G401 (cell line): ENCODE measurements around the gene PDE8A. TPM values are rescaled to one million over a fixed set of nuclear protein-coding genes. Genes with fewer than 3 reads are reported as not detected.

Source experiments
- DNase-seq: peaks from one replicate; pipeline ENCODE4 v3.0.0-alpha.2; 2015; ENCODE audit warnings: low spot score
- in situ Hi-C: cut with HindIII; loops from 2 replicates; pipeline ENCODE4 v1.10.0; 2016; ENCODE audit warnings: low sequenced_read_pairs, mixed read lengths
- total RNA-seq: library from RNA; depleted of rRNA; stranded (reverse); fragments of >200 nt; shearing (Covaris generic); gene quantifications from 2 replicates; pipeline ENCODE4 v1.2.3, GENCODE V29; 2014

The PDE8A gene
- total RNA-seq, 1 experiment from 2014 or later, result 21.4 TPM

- in situ Hi-C loops, result loop anchor here (10.0 kb wide), 1 partner anchor 211 kb away; no protein-coding TSS in a partner anchor
These were observed 64.0 kb downstream of the PDE8A start for GRCh38 chr15:85045615-85046014.

GRCh38 chr15:85047271-85047948 lies 65.8 kb downstream of the PDE8A start:
- in situ Hi-C loops, result loop anchor here (10.0 kb wide), 1 partner anchor 213 kb away; no protein-coding TSS in a partner anchor
- DNase-seq, result no peak

More at GRCh38 chr15:85045615-85046014, 64.0 kb downstream of the PDE8A start:
- no peak for DNase-seq

- no peak for DNase-seq
- in situ Hi-C loops, result loop anchor here (10.0 kb wide), 1 partner anchor 214 kb away; no protein-coding TSS in a partner anchor
These were observed 66.8 kb downstream of the PDE8A start for GRCh38 chr15:85048430-85048829.

- in situ Hi-C loops, result loop anchor here (10.0 kb wide), 1 partner anchor 215 kb away; no protein-coding TSS in a partner anchor
- no peak for DNase-seq
These were observed 68.1 kb downstream of the PDE8A start for GRCh38 chr15:85049805-85050204.

- in situ Hi-C loops, result no loop called here
- no peak for DNase-seq
These were observed 78.1 kb downstream of the PDE8A start for GRCh38 chr15:85059734-85060133.

GRCh38 chr15:85062560-85062959 lies 80.9 kb downstream of the PDE8A start:
- in situ Hi-C loops, result no loop called here
- DNase-seq, result no peak

GRCh38 chr15:85063088-85063487 lies 81.4 kb downstream of the PDE8A start:
- DNase-seq, result no peak
- in situ Hi-C loops, result no loop called here

GRCh38 chr15:85063522-85064079 lies 81.9 kb downstream of the PDE8A start:
- no peak for DNase-seq
- in situ Hi-C loops, result no loop called here

GRCh38 chr15:85064710-85065109 lies 83.1 kb downstream of the PDE8A start:
- in situ Hi-C loops, result no loop called here
- no peak for DNase-seq

GRCh38 chr15:85071061-85071460 lies 89.4 kb downstream of the PDE8A start:
- in situ Hi-C loops, result no loop called here
- no peak for DNase-seq

GRCh38 chr15:85071504-85071903 lies 89.8 kb downstream of the PDE8A start:
- in situ Hi-C loops, result no loop called here

GRCh38 chr15:85072917-85073316 lies 91.3 kb downstream of the PDE8A start:
- in situ Hi-C loops, result no loop called here
- no peak for DNase-seq

More at GRCh38 chr15:85071504-85071903, 89.8 kb downstream of the PDE8A start:
- no peak for DNase-seq

- DNase-seq, result no peak
- in situ Hi-C loops, result no loop called here
These were observed 92.0 kb downstream of the PDE8A start for GRCh38 chr15:85073556-85074194.

GRCh38 chr15:85086855-85087254 lies 105.2 kb downstream of the PDE8A start:
- in situ Hi-C loops, result no loop called here

GRCh38 chr15:85088300-85088699 lies 106.6 kb downstream of the PDE8A start:
- DNase-seq, result no peak
- in situ Hi-C loops, result no loop called here

More at GRCh38 chr15:85086855-85087254, 105.2 kb downstream of the PDE8A start:
- DNase-seq, result no peak

- DNase-seq, result no peak
- in situ Hi-C loops, result no loop called here
These were observed 108.4 kb downstream of the PDE8A start for GRCh38 chr15:85089929-85090597.

GRCh38 chr15:85091990-85092389 lies 110.3 kb downstream of the PDE8A start:
- in situ Hi-C loops, result no loop called here
- no peak for DNase-seq

GRCh38 chr15:85094685-85095084 lies 113.0 kb downstream of the PDE8A start:
- in situ Hi-C loops, result no loop called here

GRCh38 chr15:85095566-85095965 lies 113.9 kb downstream of the PDE8A start:
- in situ Hi-C loops, result no loop called here
- no peak for DNase-seq

More at GRCh38 chr15:85094685-85095084, 113.0 kb downstream of the PDE8A start:
- DNase-seq, result no peak

GRCh38 chr15:85097250-85097649 lies 115.6 kb downstream of the PDE8A start:
- in situ Hi-C loops, result no loop called here
- DNase-seq, result no peak
